ENCODE measurements around the gene TRAF2.

DNA sequence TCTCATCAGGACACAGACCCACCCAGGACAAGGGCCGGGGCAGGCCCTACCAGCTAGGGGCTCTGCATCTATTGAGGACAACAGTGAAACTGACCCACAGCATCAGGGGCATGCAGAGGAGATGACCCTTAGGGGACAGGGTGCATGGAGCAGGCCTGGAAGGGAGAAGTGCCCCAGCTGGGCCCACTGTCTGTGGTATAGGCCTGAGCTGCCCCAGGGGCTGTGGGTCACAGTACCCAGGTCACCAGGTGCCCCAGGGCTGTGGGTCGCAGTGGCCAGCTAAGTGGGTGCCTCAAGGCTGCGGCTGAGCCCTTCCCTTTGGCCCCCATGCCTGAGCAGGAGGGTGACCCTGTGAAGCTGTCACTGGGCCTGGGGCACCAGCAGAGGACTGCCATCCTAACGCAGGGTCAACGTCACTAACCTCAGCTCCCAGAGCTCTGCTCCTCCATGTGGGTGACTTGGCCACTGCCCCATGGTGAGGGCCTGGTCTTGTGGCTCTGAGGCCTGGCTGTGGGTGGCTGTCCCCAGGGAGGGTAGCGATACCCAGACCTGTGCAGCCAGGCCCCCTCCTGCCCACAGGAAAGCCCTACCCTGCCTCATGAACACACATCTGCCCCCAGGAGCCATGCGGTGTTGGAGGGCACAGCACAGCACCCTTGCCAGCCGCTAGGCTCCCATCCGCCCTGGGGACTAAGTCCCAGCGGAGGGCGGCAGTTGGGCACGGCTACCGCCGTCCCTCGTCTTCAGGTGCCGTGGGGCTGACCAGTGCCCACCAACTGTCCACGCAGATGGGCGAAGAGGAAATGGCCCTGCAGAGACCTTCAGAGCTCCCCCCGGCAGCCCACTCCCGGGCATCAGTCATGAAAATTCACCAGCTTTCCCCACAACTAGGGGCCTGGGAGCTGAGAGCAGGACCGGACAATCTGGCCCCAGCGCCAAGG, 25.1 kb upstream of the TRAF2 start:
- TF ChIP-seq, protein P1, sequence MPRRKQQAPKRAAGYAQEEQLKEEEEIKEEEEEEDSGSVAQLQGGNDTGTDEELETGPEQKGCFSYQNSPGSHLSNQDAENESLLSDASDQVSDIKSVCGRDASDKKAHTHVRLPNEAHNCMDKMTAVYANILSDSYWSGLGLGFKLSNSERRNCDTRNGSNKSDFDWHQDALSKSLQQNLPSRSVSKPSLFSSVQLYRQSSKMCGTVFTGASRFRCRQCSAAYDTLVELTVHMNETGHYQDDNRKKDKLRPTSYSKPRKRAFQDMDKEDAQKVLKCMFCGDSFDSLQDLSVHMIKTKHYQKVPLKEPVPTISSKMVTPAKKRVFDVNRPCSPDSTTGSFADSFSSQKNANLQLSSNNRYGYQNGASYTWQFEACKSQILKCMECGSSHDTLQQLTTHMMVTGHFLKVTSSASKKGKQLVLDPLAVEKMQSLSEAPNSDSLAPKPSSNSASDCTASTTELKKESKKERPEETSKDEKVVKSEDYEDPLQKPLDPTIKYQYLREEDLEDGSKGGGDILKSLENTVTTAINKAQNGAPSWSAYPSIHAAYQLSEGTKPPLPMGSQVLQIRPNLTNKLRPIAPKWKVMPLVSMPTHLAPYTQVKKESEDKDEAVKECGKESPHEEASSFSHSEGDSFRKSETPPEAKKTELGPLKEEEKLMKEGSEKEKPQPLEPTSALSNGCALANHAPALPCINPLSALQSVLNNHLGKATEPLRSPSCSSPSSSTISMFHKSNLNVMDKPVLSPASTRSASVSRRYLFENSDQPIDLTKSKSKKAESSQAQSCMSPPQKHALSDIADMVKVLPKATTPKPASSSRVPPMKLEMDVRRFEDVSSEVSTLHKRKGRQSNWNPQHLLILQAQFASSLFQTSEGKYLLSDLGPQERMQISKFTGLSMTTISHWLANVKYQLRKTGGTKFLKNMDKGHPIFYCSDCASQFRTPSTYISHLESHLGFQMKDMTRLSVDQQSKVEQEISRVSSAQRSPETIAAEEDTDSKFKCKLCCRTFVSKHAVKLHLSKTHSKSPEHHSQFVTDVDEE (CRISPR knock-in tag; IDR thresholded peaks at IDR 0.05), result no peak
- no peak for TF ChIP-seq ZFP3 (CRISPR knock-in tag; IDR thresholded peaks at IDR 0.05)
- TF ChIP-seq, protein P2, sequence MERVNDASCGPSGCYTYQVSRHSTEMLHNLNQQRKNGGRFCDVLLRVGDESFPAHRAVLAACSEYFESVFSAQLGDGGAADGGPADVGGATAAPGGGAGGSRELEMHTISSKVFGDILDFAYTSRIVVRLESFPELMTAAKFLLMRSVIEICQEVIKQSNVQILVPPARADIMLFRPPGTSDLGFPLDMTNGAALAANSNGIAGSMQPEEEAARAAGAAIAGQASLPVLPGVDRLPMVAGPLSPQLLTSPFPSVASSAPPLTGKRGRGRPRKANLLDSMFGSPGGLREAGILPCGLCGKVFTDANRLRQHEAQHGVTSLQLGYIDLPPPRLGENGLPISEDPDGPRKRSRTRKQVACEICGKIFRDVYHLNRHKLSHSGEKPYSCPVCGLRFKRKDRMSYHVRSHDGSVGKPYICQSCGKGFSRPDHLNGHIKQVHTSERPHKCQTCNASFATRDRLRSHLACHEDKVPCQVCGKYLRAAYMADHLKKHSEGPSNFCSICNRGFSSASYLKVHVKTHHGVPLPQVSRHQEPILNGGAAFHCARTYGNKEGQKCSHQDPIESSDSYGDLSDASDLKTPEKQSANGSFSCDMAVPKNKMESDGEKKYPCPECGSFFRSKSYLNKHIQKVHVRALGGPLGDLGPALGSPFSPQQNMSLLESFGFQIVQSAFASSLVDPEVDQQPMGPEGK (CRISPR knock-in tag; IDR thresholded peaks at IDR 0.05; ENCODE audit: borderline replicate concordance), result no peak
- TF ChIP-seq, protein P3, sequence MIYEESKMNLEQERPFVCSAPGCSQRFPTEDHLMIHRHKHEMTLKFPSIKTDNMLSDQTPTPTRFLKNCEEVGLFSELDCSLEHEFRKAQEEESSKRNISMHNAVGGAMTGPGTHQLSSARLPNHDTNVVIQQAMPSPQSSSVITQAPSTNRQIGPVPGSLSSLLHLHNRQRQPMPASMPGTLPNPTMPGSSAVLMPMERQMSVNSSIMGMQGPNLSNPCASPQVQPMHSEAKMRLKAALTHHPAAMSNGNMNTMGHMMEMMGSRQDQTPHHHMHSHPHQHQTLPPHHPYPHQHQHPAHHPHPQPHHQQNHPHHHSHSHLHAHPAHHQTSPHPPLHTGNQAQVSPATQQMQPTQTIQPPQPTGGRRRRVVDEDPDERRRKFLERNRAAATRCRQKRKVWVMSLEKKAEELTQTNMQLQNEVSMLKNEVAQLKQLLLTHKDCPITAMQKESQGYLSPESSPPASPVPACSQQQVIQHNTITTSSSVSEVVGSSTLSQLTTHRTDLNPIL (CRISPR knock-in tag; IDR thresholded peaks at IDR 0.05; ENCODE audit: low read depth), result no peak
